GM23338 (cell line): ENCODE data around the gene KLHL7. TPM values are rescaled to one million over a fixed set of nuclear protein-coding genes. Genes with fewer than 3 reads are reported as not detected.

Source experiments
- ATAC-seq: fragments of 200-7000 bp; cut with Tn5 transposase; 3 replicates; pipeline ENCODE4 v1.9.1; 2020
- DNase-seq: peaks from one replicate; pipeline ENCODE4 v3.0.0-alpha.2; 2015; ENCODE audit warnings: low spot score
- H2AFZ ChIP-seq: fragments of 200-600 bp; sonication (generic); 2 replicates; pipeline ENCODE4 v1.8.0; 2016; ENCODE audit warnings: antibody characterized with exemption, mild to moderate bottlenecking, moderate library complexity
- H3F3A ChIP-seq: fragments of 200-600 bp; sonication (generic); replicated peaks from 2 replicates; pipeline ENCODE4 v1.8.0; 2017; ENCODE audit warnings: antibody characterized with exemption, mixed run types, low read depth
- H3K27ac ChIP-seq: fragments of 200-600 bp; sonication (generic); 2 replicates; pipeline ENCODE4 v1.6.1; 2016; ENCODE audit warnings: low read depth
- H3K27me3 ChIP-seq: fragments of 200-600 bp; sonication (generic); 2 replicates; pipeline ENCODE4 v1.8.0; 2016; ENCODE audit warnings: mild to moderate bottlenecking, mixed run types, moderate library complexity; ENCODE audit not compliant: insufficient read depth
- H3K36me3 ChIP-seq: fragments of 200-600 bp; sonication (generic); 2 replicates; pipeline ENCODE4 v1.8.0; 2016; ENCODE audit warnings: mild to moderate bottlenecking; ENCODE audit not compliant: insufficient read depth
- H3K4me1 ChIP-seq: fragments of 200-600 bp; sonication (generic); 2 replicates; pipeline ENCODE4 v1.8.0; 2016; ENCODE audit warnings: mild to moderate bottlenecking, moderate library complexity; ENCODE audit not compliant: insufficient read depth
- H3K4me2 ChIP-seq: fragments of 200-600 bp; sonication (generic); 2 replicates; pipeline ENCODE4 v1.7.1; 2017; ENCODE audit warnings: mixed run types
- H3K4me3 ChIP-seq: fragments of 200-600 bp; sonication (generic); 2 replicates; pipeline ENCODE4 v1.6.1; 2016; ENCODE audit warnings: mixed run types
- H3K79me2 ChIP-seq: fragments of 200-600 bp; sonication (generic); replicated peaks from 2 replicates; pipeline ENCODE4 v1.8.0; 2017; ENCODE audit warnings: mild to moderate bottlenecking; ENCODE audit not compliant: insufficient read depth
- H3K9me2 ChIP-seq: fragments of 200-600 bp; sonication (generic); 2 replicates; pipeline ENCODE4 v1.8.0; 2017; ENCODE audit not compliant: insufficient read depth
- H4K20me1 ChIP-seq: fragments of 200-600 bp; sonication (generic); replicated peaks from 2 replicates; pipeline ENCODE4 v1.8.0; 2017; ENCODE audit warnings: mild to moderate bottlenecking; ENCODE audit not compliant: insufficient read depth
- H3K27ac Mint-ChIP-seq: 2 replicates; pipeline ENCODE4 v1.8.0; 2020; ENCODE audit warnings: inconsistent platforms, mild to moderate bottlenecking, moderate library complexity, mixed read lengths
- H3K27me3 Mint-ChIP-seq: 3 replicates; pipeline ENCODE4 v1.8.0; 2022; ENCODE audit warnings: low read depth, mild to moderate bottlenecking, moderate library complexity, mixed read lengths, inconsistent platforms; ENCODE audit not compliant: insufficient read depth, poor library complexity
- H3K36me3 Mint-ChIP-seq: 3 replicates; pipeline ENCODE4 v1.8.0; 2021; ENCODE audit warnings: low read depth, mild to moderate bottlenecking, inconsistent platforms, moderate library complexity, mixed read lengths
- H3K4me1 Mint-ChIP-seq: 3 replicates; pipeline ENCODE4 v1.8.0; 2020; ENCODE audit warnings: mild to moderate bottlenecking, inconsistent platforms, mixed read lengths
- H3K4me3 Mint-ChIP-seq: 3 replicates; pipeline ENCODE4 v1.8.0; 2021; ENCODE audit warnings: moderate library complexity, mild to moderate bottlenecking, inconsistent platforms, mixed read lengths
- H3K9me3 Mint-ChIP-seq: 3 replicates; pipeline ENCODE4 v1.8.0; 2020; ENCODE audit warnings: moderate library complexity, mild to moderate bottlenecking, inconsistent platforms, mixed read lengths
- CREB1 ChIP-seq: fragments of 250-450 bp; sonication (Bioruptor Pico); IDR thresholded peaks from 2 replicates; pipeline ENCODE4 v1.5.0; 2020; ENCODE audit warnings: low read depth, mild to moderate bottlenecking, moderate library complexity
- CTCF ChIP-seq, 2 experiments: fragments of 200-600 bp in 1 of 2; sonication (generic) in 1 of 2; conservative IDR thresholded peaks; 2 replicates each; pipeline versions ENCODE4 v1.5.1 to v1.6.1; 2016 to 2017; ENCODE audit warnings: antibody characterized with exemption in 2 of 2, low read depth in 2 of 2, mild to moderate bottlenecking in 2 of 2, moderate library complexity in 1 of 2
- EZH2 ChIP-seq: fragments of 200-600 bp; sonication (generic); IDR thresholded peaks from one replicate; pipeline ENCODE4 v1.8.0; 2017; ENCODE audit warnings: antibody characterized with exemption, mild to moderate bottlenecking, low read depth; ENCODE audit not compliant: unreplicated experiment
- EZH2phosphoT487 ChIP-seq: fragments of 200-600 bp; sonication (generic); IDR thresholded peaks from one replicate; pipeline ENCODE4 v1.8.1; 2018; ENCODE audit warnings: antibody characterized with exemption; ENCODE audit not compliant: unreplicated experiment
- JUNB ChIP-seq: IDR thresholded peaks from one replicate; pipeline ENCODE4 v1.6.1; 2016; ENCODE audit warnings: antibody characterized with exemption; ENCODE audit not compliant: unreplicated experiment
- NANOG ChIP-seq: IDR thresholded peaks from 2 replicates; pipeline ENCODE4 v1.6.1; 2016; ENCODE audit warnings: antibody characterized with exemption, borderline replicate concordance
- POLR2AphosphoS5 ChIP-seq: IDR thresholded peaks from 2 replicates; pipeline ENCODE4 v1.6.1; 2016; ENCODE audit warnings: antibody characterized with exemption, low read depth
- STAT1 ChIP-seq: IDR thresholded peaks from one replicate; pipeline ENCODE4 v1.6.1; 2016; ENCODE audit warnings: antibody characterized with exemption; ENCODE audit not compliant: unreplicated experiment
- ZNF114 ChIP-seq: fragments of 250-450 bp; sonication (Bioruptor Pico); IDR thresholded peaks from 2 replicates; pipeline ENCODE4 v1.5.0; 2020; ENCODE audit warnings: mild to moderate bottlenecking, moderate library complexity
- ZNF331 ChIP-seq: fragments of 250-450 bp; sonication (Bioruptor Pico); IDR thresholded peaks from 2 replicates; pipeline ENCODE4 v1.5.0; 2020; ENCODE audit warnings: low read depth, mild to moderate bottlenecking, moderate library complexity
- ZNF462 ChIP-seq: fragments of 250-450 bp; sonication (Bioruptor Pico); IDR thresholded peaks from 2 replicates; pipeline ENCODE4 v1.5.0; 2020; ENCODE audit warnings: mild to moderate bottlenecking, moderate library complexity
- polyA plus RNA-seq: library from polyadenylated mRNA; unstranded; fragments of >200 nt; fragmentation: Nextera tagmentation; extraction: Ambion mirVana; gene quantifications from 2 replicates; pipeline ENCODE4 v1.2.1, GENCODE V29; 2016
- total RNA-seq: library from RNA; depleted of rRNA; stranded (reverse); fragments of >200 nt; shearing (Covaris generic); gene quantifications from 2 replicates; pipeline ENCODE4 v1.2.3, GENCODE V29; 2014
- TF ChIP-seq, protein P1 (sequence below): IDR thresholded peaks from 2 replicates; pipeline ENCODE4 v1.6.1; 2016; ENCODE audit warnings: antibody characterized with exemption
- TF ChIP-seq, protein P2 (sequence below): IDR thresholded peaks from one replicate; pipeline ENCODE4 v1.6.1; 2018; ENCODE audit warnings: antibody characterized with exemption; ENCODE audit not compliant: unreplicated experiment

The KLHL7 gene
- total and polyA plus RNA-seq, 2 experiments from 2014 or later: 92.5 to 119 TPM

DNA sequence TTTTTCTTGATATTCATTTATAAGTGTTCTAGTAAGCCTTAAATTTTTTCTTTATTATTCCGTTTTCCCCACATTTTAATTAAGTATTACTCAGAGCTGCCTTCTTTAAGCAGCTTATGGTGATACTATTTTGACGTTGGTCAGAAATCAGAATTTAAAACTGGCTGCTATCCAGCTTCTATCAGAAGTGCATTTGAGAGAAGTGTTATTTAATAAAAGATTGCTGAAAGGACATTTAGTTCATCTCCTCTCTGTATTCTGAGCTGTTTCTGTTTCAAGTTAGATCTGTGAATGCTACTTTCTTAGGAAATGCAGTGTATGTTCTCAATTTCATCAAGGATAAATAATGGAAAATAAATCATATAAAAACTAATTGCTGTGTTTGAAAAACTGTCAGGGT, 17.4 kb downstream of the KLHL7 start:
- H3K36me3 Mint-ChIP-seq: peaks cover 68% of the 10 kb centered on the region
- no peak for ATAC-seq

More for the DNA sequence above, 17.4 kb downstream of the KLHL7 start:
- Mint-ChIP-seq H3K4me1 (peaks cover 29% of the 10 kb centered on the region), H3K9me3 (no peaks in the 10 kb centered on the region), H3K4me3 (no peak overlapping the region), H3K27me3 (peaks cover 3% of the 10 kb centered on the region), H3K27ac (peak overlapping the region; percentile 37)
- TF ChIP-seq STAT1 (no peak), JUNB (no peak), NANOG (no peak), CTCF (conservative IDR thresholded peaks at IDR 0.05; ENCODE audit: low read depth in 2 of 2) (no peak), ZNF114 (no peak), EZH2 (no peak), ZNF331 (CRISPR knock-in tag) (no peak), CREB1 (CRISPR knock-in tag) (no peak), ZNF462 (no peak), EZH2phosphoT487 (no peak), POLR2AphosphoS5 (no peak)
- TF ChIP-seq, protein P1, sequence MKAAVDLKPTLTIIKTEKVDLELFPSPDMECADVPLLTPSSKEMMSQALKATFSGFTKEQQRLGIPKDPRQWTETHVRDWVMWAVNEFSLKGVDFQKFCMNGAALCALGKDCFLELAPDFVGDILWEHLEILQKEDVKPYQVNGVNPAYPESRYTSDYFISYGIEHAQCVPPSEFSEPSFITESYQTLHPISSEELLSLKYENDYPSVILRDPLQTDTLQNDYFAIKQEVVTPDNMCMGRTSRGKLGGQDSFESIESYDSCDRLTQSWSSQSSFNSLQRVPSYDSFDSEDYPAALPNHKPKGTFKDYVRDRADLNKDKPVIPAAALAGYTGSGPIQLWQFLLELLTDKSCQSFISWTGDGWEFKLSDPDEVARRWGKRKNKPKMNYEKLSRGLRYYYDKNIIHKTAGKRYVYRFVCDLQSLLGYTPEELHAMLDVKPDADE: no peak
- TF ChIP-seq, protein P2, sequence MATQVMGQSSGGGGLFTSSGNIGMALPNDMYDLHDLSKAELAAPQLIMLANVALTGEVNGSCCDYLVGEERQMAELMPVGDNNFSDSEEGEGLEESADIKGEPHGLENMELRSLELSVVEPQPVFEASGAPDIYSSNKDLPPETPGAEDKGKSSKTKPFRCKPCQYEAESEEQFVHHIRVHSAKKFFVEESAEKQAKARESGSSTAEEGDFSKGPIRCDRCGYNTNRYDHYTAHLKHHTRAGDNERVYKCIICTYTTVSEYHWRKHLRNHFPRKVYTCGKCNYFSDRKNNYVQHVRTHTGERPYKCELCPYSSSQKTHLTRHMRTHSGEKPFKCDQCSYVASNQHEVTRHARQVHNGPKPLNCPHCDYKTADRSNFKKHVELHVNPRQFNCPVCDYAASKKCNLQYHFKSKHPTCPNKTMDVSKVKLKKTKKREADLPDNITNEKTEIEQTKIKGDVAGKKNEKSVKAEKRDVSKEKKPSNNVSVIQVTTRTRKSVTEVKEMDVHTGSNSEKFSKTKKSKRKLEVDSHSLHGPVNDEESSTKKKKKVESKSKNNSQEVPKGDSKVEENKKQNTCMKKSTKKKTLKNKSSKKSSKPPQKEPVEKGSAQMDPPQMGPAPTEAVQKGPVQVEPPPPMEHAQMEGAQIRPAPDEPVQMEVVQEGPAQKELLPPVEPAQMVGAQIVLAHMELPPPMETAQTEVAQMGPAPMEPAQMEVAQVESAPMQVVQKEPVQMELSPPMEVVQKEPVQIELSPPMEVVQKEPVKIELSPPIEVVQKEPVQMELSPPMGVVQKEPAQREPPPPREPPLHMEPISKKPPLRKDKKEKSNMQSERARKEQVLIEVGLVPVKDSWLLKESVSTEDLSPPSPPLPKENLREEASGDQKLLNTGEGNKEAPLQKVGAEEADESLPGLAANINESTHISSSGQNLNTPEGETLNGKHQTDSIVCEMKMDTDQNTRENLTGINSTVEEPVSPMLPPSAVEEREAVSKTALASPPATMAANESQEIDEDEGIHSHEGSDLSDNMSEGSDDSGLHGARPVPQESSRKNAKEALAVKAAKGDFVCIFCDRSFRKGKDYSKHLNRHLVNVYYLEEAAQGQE: no peak
- Histone ChIP-seq H4K20me1 (no peaks in the 10 kb centered on the region), H3K27me3 (no peaks in the 10 kb centered on the region), H3F3A (no peaks in the 10 kb centered on the region), H3K4me1 (peaks cover 4% of the 10 kb centered on the region), H3K4me3 (no peak overlapping the region), H3K4me2 (no peak overlapping the region), H2AFZ (no peak overlapping the region), H3K27ac (no peak overlapping the region), H3K9me2 (no peaks in the 10 kb centered on the region), H3K36me3 (peaks cover 12% of the 10 kb centered on the region; the same call in 1 of the 2 replicates), H3K79me2 (peaks cover 57% of the 10 kb centered on the region)
- DNase-seq: no peak
